ENCODE results near the gene SAAL1.

DNA sequence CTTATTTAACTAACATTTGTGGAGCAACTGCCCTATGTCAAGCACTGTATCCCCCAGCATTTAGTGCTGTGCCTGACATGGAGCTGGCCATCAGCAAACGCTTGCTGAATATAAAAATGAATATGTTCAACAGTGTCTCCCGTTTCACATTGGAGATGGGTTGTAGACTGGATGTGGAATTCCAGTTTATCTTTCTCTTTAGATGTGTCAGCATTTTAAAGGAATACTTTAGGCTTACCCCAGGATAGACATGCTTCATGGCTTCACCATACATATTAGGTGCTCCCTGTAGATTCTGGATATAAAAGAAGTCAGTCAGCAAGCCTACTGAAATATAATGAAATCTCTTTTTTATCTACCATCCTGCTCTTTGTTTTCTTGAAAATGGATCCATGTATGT is 38.5 kb downstream of the SAAL1 start:
- TF ChIP-seq ZNF274 (IDR thresholded peaks at IDR 0.05; ENCODE audit: low read depth, low read length): no peak
- TF ChIP-seq SUZ12 (IDR thresholded peaks at IDR 0.05; ENCODE audit: extremely low read depth, insufficient read depth, insufficient read length): no peak
- no peak for TF ChIP-seq YY1 (IDR thresholded peaks at IDR 0.05; ENCODE audit: insufficient read depth, insufficient read length)

Measured in NT2/D1 (cell line).